Measurements from ENCODE around the gene MT1M. TPM values are rescaled to one million over a fixed set of nuclear protein-coding genes. Genes with fewer than 3 reads are reported as not detected.
A peak's percentile ranks its signal among the peaks of the same experiment; 100 is the strongest.

MT1M gene
- total and polyA plus RNA-seq, 2 experiments from 2014 or later, result 1.1 to 4.7 TPM

GRCh38 chr16:56588781-56589140 is 43.7 kb upstream of the MT1M start (continued):
- peak; percentile 15 for TF ChIP-seq EZH2 (IDR thresholded peaks at IDR 0.05; ENCODE audit: low read depth, unreplicated experiment)

GRCh38 chr16:56589141-56590039 is 43.1 kb upstream of the MT1M start, which contains the start of gene MT3:
Gene MT3 (plus strand): TSS chr16:56589528. CDS start chr16:56589591, 63 bp downstream.
- peak in 1 of 2 experiments; percentile 17; a peak in 1 of 4 replicates for TF ChIP-seq CTCF (conservative IDR thresholded peaks at IDR 0.05; ENCODE audit: low read depth in 2 of 2)
- TF ChIP-seq ZNF114 (CRISPR knock-in tag; IDR thresholded peaks at IDR 0.05), result no peak
- no peak for TF ChIP-seq ETS1 (IDR thresholded peaks at IDR 0.05)
- TF ChIP-seq EZH2 (IDR thresholded peaks at IDR 0.05; ENCODE audit: low read depth, unreplicated experiment), result peak; percentile 17
- TF ChIP-seq CREB1 (CRISPR knock-in tag; IDR thresholded peaks at IDR 0.05; ENCODE audit: low read depth), result no peak
- no peaks in the 10 kb centered on the region for H4K20me1 ChIP-seq (replicated peaks; ENCODE audit: insufficient read depth)
- no peaks in the 10 kb centered on the region for H3K9me2 ChIP-seq (ENCODE audit: insufficient read depth)
- Mint-ChIP-seq H3K4me1 (peaks cover 10% of the 10 kb centered on the region), H3K27me3 (ENCODE audit: insufficient read depth, low read depth, poor library complexity) (peaks cover 53% of the 10 kb centered on the region), H3K9me3 (no peaks in the 10 kb centered on the region), H3K27ac (no peak within 1 kb of the TSS), H3K36me3 (ENCODE audit: low read depth) (no peaks in the 10 kb centered on the region), H3K4me3 (peak within 1 kb of the TSS; percentile 74)
- DNase-seq (ENCODE audit: low spot score) (peak; percentile 87), ATAC-seq (peak; percentile 93)
- no peaks in the 10 kb centered on the region for H3K4me1 ChIP-seq (ENCODE audit: insufficient read depth)
- H3K36me3 ChIP-seq (ENCODE audit: insufficient read depth), result no peaks in the 10 kb centered on the region
- H3K27ac ChIP-seq (ENCODE audit: low read depth), result no peak within 1 kb of the TSS
- no peaks in the 10 kb centered on the region for H3F3A ChIP-seq (replicated peaks; ENCODE audit: low read depth)
- peak within 1 kb of the TSS; percentile 96 for H3K4me2 ChIP-seq
- H3K4me3 ChIP-seq, result peak within 1 kb of the TSS; percentile 71
- H2AFZ ChIP-seq, result peak within 1 kb of the TSS; percentile 99
- H3K27me3 ChIP-seq (ENCODE audit: insufficient read depth), result peaks cover 72% of the 10 kb centered on the region
- no peaks in the 10 kb centered on the region for H3K79me2 ChIP-seq (replicated peaks; ENCODE audit: insufficient read depth)

- Histone ChIP-seq H3K9me2 (ENCODE audit: insufficient read depth) (no peaks in the 10 kb centered on the region), H3K4me3 (no peak overlapping the region), H3K79me2 (replicated peaks; ENCODE audit: insufficient read depth) (no peaks in the 10 kb centered on the region), H3F3A (replicated peaks; ENCODE audit: low read depth) (no peaks in the 10 kb centered on the region), H2AFZ (no peak overlapping the region), H3K4me1 (ENCODE audit: insufficient read depth) (no peaks in the 10 kb centered on the region), H3K36me3 (ENCODE audit: insufficient read depth) (no peaks in the 10 kb centered on the region), H4K20me1 (replicated peaks; ENCODE audit: insufficient read depth) (no peaks in the 10 kb centered on the region), H3K4me2 (no peak overlapping the region), H3K27ac (ENCODE audit: low read depth) (no peak overlapping the region), H3K27me3 (ENCODE audit: insufficient read depth) (peaks cover 73% of the 10 kb centered on the region)
- no peak overlapping the region for H3K4me3 Mint-ChIP-seq
- peaks cover 10% of the 10 kb centered on the region for H3K4me1 Mint-ChIP-seq
- ATAC-seq, result no peak
- no peaks in the 10 kb centered on the region for H3K36me3 Mint-ChIP-seq (ENCODE audit: low read depth)
- no peak overlapping the region for H3K27ac Mint-ChIP-seq
- peaks cover 57% of the 10 kb centered on the region for H3K27me3 Mint-ChIP-seq (ENCODE audit: insufficient read depth, low read depth, poor library complexity)
- no peak for DNase-seq (ENCODE audit: low spot score)
- TF ChIP-seq CREB1 (CRISPR knock-in tag; IDR thresholded peaks at IDR 0.05; ENCODE audit: low read depth), result no peak
- TF ChIP-seq ZNF331 (CRISPR knock-in tag; IDR thresholded peaks at IDR 0.05; ENCODE audit: low read depth), result no peak
- TF ChIP-seq REST (IDR thresholded peaks at IDR 0.05; ENCODE audit: unreplicated experiment), result no peak
- TF ChIP-seq CTCF (conservative IDR thresholded peaks at IDR 0.05; ENCODE audit: low read depth in 2 of 2), result no peak
- TF ChIP-seq POLR2AphosphoS5 (IDR thresholded peaks at IDR 0.05; ENCODE audit: low read depth), result no peak
- no peak for TF ChIP-seq STAT1 (IDR thresholded peaks at IDR 0.05; ENCODE audit: unreplicated experiment)
- H3K9me3 Mint-ChIP-seq, result no peaks in the 10 kb centered on the region
These were observed 40.9 kb upstream of the MT1M start for GRCh38 chr16:56591377-56592060.

Measured in GM23338 (cell line).